NCI-H446 treated with DMSO at 0.1 percent for 48 hours (cell line): ENCODE data around the gene FAM222A.

Experiments used
- DNase-seq: peaks from one replicate; lab custom pipeline; 2025; lab: John Stamatoyannopoulos, UW

The FAM222A gene

DNA sequence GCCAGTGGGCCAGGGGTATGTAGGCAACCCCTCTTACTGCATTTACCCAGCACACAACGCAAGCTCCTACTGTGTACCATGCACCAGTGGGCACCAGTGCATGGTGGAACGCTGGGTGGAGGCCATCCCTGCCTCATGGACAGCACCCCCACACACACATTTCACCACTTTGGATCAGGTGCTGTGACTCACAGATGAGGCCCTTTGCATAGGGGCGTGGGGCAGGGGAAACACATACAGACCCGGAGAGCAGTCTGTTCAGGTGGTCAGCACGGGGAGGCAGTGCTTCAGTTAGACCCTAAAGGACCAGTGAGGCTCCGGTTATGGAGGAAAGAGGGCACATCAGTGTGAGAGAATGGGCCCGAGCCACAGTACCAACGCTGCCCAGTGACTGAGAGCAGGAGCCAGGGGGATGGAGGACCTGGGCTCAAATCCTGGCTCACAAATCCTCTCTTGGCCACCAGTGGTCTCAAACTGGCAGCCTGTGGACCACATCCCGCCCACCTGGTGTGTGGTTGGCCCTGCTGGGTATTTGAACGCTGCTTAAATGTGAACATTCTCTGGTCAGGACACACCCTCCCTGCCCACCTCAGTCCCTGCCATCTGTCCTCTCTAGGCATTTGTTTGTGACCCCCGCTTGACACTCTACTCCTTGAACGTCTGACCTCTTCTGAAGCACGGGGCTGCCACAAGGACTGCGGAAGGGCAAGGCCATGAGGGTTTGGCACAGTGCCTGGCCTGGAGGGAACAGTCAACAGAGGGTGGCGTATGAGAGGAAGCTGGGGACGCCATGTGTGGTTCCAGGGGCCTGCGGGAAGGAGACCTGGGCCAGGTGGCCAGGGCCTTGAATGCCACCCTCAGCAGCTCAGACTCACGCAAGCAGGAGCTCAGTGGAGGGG lies 46.7 kb downstream of the FAM222A start:
- DNase-seq = no peak

DNA sequence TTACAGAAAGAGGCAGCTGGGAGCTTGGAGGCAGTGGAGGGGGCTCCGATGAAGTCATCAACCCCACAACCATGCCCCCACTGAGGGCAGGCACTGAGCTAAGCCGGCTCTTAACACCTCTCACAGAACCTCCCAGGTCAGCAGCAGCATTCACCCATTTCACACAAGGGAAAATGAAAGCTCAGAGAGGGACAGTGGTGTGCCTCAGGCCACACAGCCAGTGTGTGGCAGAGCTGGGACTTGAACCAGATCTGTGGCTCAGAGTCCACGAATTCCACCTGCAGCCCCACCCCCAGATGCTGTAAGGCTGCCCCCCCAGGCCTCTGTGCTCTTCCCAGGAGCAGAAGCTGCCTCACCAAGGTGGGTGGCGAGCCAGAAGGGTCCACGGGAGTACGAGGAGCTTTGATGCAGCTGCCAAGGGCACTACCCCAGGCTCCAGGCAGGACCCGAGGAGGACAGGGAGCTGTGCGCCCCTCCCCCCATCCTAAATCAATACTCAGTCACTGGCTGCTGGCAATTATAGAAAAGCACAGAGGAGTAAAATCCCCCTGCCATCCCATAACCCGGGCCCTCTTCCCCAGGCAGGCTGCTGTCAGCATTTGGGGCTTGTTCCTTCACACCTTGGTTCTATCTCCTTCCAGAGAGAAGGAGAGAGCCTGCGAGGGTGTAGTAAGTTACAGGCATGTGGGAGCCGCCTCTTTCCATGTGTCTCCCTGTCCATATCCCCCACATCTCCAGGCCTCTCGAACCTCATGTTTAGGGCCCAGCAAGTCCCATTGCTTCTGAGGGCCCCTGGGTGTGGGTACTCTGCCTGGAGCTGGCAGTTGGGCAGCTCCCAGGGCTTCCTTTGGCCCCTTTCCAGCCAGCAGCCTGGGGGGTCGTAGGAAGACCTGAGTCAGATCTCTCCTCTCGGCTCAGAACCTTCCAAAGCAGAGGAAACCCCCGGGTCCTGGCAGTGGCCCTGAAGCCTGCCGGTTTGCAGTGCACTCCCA lies 47.6 kb downstream of the FAM222A start:
- DNase-seq = no peak

DNA sequence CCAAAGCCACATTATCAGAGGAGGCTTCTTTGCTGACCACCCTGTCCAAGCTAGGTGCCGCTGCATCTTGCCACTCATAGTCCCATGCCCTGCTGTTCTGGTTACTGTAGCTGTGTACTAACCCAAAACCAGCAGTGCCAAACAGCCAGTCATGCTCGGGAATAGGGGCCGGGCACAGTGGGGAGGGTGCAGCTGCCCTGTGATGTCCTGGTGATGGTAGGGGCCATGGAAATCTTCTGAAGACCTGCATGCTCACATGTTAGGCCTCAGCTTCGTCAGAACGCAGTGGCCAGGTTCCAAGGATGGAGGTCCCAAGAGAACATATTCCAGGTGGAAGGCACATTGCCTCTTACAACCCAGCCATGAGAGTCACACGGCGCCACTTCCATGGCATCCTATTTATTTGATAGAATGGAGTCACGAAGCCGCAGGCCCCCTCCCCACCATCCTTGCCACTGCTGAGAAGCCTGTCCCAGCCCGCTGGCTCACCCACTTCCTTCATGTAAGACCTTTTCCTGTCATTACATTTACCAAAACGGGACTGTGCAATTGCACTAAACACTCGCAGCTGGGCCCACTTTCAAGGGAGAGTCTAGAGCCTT lies 48.5 kb downstream of the FAM222A start:
- DNase-seq = no peak

DNA sequence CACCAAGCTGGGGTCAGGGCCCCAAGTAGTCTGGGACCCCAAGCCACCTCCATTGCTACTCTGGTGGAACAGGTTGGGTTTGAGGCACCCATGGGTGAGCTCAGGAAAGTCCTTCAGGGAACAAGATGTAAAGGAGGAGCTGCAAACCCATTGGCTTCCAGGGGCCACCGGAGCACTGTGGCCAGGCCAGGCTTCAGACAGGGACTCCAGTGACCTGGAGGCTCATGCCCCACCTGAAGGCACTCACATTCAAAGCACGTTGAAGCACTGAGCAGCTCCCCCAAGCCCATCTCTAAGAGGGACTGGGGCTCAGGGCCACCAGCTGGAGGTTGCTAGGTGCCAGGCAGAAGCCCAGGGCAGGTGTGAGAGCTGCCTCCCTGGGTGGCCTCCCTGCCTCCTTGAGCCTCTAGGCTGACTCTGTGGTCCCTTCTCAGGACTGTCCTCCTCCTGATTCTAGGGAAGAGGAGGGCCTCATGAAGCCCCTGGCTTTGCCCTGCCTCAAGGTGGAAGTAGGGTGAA lies 49.1 kb downstream of the FAM222A start:
- DNase-seq = no peak

DNA sequence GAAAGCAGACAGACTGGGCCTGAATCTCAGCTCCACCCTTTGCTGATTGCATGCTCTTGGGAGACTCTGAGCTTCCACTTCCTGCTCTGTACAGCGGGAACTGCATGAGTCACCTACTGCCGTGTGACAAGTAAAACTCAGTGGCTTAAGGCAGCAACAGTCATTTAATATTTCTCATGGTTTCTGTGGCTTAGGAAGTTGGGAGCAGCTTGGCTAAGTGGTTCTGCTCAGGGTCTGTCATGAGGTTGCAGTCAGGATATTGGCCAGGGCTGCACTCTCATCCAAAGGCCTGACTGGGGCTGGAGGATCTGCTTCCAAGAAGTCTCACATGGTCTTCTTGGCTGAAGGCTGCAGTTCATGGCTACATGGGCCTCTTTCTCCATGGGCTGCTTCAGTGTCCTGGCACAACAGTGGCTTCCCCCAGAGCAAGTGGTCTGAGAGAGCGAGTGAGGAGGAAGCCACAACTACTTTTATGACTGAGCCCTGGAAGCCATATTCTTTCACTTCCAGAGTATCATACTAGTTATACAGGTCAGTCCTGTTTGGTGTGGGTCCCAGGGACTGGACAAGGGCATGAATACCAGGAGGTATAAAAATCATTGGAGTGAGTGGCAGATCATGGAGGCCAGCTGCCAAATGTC lies 49.7 kb downstream of the FAM222A start:
- no peak for DNase-seq

DNA sequence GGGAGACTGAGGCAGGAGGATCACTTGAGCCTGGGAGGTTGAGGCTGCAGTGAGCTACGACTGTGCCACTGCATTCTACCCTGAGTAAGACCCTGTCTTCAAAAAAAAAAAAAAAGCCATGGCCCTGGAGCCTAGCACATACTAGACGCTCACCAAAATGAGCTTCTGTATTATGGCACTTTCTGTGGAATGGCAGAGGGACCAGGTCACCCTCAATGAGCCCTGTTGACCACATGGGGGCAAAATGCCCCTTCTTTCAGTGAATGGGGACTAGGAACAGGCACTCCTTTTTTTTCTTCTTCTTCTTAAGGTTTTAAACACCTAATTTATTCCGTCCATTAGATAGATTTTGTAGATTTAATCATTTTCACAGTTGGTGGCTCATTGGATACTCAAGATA lies 50.5 kb downstream of the FAM222A start:
- no peak for DNase-seq

DNA sequence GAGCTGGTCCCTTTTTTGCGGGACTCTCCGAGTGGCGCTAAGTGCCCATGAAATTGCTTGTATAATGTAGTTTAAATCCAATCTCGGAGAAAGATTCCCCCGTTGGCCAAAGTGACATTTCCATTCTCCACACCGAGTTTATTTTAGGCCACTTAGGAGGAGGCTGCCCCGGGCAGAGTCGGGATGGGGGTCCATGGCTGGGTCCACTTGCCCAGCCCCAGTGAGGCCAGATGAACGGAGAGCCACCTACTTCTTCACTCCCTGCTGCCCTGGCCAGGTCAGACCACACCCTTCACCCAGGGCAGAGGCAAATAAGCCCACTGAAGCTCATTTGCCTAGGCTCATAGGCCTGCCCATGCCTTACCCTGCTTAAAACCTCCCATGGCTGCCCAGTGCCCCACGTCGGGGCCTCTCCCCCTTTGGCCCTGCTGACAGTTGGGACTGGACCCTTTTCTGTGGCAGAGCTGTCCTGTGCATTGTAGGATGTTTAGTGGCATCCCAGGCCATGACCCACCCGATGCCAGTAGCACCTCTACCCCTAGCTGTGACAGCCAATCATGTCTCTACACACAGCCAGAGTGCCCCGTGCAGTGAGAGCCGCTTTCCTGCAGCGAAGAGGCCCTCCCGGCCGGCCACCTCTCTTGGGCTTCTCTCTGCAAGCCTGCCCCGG lies 51.3 kb downstream of the FAM222A start:
- DNase-seq = no peak

DNA sequence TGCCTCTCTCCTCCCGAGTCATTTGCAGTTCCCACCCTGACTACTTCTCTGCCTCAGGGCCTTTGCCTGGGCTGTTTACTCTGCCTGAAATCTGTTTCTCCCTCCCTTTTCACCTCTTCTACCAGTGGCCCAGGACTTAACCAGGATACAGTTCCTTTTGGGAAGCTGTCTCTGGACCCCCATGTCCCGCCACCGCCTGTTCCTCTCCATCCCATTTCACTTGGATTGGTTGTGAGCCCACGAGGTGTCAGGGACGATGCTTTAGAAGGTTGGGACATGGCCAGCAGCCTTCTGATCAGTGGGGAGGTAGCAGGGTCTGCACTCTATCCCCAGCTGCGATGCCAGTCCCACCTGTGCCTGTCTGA lies 51.8 kb downstream of the FAM222A start:
- no peak for DNase-seq

DNA sequence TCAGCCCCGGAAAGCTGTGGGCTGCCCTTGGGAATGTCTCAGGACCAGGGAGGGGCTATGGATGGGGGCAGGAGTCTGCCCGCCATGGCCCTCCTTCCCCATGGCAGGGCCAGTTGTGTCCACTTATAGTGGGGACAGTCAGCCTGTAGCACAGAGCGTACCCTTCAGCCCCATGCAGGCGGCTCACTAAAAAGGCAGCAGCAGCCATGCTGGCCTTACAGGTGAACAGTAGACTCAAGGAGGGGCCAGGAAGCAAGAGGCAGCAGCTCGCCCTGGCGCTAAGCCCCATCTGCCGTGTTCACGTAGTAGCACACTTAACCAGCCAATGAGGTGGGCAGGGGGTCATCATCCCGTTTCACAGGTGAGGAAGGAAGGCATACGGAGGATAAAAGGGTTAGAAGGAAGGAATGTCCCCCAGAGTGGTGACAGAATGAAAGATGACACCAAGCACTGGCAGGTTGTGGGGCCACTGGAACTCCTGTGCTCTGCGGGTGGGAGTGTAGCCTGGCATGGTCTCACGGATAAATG lies 52.7 kb downstream of the FAM222A start:
- DNase-seq = no peak

DNA sequence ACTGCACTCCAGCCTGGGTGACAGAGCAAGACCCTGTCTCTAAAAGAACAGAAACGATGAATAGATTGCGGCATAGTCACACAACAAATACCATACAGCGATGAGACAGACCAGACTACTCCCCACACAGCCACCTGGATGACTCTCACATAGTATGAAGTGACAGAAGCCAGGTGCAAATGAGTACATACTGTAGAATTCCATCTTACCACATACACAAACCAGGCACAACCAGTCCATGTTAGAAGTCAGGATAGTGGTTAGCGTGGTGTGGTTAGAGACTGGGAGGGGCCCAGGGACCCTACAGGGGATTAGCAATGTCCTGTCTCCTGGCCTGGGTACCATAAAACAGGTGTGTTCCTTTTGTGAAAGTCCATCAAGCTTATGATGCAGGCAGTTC lies 53.8 kb downstream of the FAM222A start:
- no peak for DNase-seq

DNA sequence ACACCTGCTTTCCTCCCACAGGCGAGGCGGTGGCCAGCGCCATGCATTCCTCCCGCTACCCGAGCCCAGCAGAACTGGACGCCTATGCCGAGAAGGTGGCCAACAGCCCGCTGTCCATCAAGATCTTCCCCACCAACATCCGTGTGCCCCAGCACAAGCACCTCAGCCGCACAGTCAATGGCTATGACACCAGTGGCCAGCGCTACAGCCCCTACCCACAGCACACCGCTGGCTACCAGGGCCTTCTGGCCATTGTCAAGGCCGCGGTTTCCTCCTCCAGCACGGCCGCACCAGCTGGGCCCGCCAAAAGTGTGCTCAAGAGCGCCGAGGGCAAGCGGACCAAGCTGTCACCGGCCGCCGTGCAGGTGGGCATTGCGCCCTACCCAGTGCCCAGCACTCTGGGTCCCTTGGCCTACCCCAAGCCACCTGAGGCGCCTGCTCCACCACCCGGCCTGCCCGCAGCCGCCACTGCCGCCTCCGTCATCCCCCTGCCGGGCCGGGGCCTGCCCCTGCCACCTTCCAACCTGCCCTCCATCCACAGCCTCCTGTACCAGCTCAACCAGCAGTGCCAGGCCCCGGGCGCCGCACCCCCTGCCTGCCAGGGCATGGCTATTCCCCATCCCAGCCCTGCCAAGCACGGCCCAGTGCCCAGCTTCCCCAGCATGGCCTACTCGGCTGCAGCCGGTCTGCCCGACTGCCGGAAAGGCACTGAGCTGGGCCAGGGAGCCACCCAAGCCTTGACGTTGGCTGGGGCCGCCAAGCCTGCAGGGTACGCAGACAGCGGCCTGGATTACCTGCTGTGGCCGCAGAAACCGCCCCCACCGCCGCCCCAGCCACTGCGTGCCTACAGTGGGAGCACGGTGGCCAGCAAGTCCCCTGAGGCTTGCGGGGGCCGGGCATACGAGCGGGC lies 54.6 kb downstream of the FAM222A start:
- DNase-seq = no peak

DNA sequence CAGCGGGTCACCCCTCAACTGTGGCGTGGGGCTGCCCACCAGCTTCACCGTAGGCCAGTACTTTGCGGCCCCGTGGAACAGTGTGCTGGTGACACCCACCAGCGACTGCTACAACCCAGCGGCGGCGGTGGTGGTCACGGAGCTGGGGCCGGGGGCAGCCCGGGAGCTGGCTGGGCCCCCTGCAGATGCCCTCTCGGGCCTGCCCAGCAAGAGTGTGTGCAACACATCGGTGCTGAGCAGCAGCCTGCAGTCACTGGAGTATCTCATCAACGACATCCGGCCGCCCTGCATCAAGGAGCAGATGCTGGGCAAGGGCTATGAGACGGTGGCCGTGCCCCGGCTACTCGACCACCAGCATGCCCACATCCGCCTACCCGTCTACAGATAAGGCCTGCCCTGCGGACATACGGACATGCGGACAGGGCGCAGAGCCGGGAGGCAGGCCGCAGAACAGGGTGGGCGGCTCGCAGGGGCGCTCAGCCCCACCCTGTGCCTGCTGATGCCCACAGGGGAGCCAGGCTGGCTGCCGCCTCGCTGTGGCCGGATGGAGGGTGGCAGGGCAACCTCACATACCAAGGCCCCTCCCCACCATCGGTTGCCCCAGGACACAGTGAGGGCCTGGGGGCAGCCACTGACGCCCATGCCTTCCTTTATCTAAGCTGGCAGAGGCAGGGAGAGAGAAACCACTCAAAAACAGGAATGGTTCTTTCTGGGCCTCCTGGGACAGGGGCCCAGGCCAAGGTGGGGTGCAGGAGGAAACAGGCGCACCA lies 55.5 kb downstream of the FAM222A start:
- no peak for DNase-seq

DNA sequence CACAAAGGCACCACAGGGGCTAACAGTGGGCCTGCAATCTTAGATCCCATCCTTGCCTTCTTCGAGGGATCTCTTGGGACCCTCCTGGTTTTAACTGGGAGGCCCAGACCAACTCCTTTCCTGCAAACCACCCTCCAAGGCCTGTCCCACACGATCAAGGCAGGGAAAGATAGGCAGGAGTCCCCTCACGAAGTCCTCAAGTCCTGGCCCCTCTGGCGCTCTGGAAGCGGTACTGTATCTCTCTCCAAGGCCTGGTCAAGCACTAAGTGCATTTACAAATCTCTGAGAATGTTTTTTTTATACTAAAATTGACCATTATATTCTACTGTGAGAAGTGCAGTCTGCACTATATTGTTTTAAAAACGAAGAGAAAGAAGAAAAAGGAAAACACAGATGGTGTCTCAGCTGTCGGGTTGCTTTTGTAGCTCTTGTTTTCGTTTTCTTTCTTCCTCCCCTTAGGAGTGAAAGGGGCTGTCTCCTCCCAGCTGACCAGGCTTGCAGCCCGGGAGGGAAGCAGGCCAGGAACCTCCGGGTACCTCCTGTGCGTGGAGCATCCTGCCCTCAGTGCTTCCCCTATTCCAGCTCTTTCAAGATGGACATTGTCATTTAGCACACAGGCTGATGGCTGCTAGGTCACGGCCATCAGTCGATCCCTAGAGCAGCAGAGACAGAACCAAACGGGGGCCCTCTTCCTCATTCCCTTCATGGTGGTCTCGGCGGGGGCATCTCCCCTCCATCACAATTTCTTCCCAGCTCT lies 56.7 kb downstream of the FAM222A start:
- DNase-seq = no peak

DNA sequence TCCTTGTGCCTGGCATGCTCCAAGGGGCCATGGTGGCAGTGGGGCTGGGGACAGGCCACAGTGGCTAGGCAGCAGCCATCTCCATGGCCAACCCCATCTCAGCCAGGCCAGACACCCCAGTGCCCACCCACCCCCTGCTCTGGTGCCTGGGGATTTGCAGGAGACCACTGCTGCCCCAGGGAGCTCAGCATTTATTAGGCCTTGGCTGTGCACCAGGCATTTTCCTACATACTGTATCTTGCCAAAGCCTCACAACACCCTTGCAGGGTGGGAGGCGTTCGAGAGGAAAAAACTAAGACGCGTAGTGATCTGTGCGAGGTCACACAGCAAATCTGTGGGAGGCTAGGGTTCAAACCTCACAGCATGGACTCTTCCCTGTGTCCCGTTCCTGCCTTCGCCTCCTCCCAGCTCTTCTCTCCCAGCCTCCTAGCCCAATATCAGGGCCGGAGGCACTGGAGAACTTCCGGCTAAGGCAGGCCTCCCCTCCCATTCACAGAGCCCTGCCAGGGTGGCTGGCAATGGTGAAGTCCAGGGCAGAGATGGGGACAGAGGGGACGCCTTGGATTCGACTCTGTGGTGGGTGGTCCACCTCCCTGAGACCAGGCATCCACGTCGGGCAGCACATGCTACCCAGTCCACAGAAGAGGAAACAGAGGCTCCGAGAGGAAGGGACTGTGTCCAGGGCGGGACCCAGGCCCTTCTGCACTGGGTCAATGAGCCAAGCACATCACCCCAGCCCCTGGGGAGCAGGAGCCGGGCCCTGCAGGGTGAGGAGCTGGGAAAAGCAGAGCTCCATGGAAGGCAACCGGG lies 57.4 kb downstream of the FAM222A start:
- no peak for DNase-seq

DNA sequence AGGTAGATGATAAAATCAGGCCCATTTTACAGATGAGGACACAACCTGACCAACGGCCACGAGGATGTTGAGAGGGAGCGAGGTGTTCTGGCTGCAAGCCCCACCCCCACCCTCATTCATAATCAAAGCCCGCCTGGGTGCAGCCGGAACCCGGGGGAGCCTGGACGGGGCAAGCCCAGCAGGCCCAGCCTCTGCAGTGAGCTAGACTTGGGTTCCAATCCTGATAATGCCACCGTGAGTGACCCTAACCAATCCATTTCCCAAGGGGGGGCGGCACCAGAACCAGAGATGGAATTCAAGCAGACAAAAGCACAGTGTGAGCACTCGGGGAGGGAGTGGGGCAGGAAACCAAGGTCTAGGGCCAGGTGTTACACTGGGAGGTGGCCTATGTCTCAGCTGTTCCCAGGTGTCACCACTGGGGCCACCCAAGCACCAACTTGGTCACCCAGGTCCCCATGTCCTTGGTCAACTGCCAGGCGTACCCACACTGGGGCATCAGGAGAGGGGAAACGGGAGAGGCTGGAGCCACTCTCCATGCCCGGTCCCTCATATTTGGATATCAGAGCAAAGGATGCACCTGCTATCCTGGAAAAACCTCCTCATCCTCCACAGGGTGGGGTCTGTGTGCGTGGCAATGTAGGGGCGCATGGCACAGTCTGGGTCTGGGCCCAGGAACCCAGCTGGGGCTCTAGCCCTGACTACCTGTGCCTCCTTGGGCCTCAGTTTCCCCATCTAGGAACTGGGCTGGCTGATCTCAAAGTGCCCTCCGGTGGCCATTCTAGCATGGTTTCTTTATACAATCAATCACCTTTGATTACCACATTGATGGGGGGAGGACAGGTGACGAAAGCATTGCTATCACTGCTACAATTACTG lies 58.4 kb downstream of the FAM222A start:
- no peak for DNase-seq

DNA sequence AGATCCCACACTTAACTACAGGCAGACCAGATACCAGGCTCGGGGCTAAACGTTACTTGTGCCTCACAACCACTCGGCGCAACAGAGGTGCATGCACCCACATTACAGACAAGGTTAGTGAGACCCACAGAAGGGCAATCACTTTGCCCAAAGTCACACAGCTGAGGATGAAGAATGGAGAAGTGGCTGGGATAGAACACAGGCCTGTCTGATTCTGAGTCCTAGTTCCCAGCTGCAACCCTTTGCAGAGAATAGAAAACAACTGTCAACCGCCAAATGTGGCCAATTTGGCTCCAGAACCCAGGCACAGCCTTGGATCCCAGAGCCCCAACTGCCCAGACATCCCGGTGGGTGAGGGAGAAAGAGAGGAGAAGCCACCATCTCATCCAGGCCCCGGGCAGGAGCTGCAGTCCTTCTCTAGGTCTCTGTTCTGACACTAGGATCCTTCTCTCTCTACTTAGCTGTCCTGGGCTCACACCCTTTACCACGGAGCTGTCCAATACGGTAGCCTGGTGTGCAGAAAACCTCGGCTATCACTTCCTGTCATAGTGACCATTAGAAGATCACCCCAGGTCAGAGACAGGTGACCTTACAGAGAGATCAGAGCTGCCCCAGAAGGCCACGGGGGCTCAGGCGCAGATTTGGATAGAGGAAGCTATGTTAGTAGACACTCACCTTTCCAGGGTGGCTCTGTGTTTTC lies 59.1 kb downstream of the FAM222A start:
- no peak for DNase-seq
